ENCODE data around the gene VAPA. TPM values are rescaled to one million over a fixed set of nuclear protein-coding genes. Genes with fewer than 3 reads are reported as not detected.

VAPA gene
- total RNA-seq, 1 donor from 2014 or later, result 137 TPM

DNA sequence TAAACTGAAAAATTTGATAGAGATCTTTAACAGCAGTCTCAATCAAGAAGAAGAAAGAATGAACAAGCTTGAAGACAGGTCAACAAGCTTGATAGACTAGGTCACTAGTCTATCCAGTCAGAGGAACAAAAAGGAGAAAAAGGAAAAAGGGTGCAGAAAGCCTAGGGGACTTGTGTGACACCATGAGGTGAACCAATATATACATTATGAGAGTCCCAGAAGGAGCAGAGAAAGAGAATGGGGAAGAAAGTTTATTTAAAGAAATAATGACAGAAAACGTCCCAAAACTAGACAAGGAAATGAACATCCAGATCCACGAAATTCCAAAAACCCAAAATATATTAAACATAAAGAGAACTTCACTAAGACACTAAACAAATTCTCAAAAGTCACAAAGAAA is 84.5 kb downstream of the VAPA start:
- DNase-seq (ENCODE audit: low read depth in 2 of 2), result no peak

- DNase-seq (ENCODE audit: low read depth in 2 of 2), result no peak
These were observed 88.5 kb downstream of the VAPA start for GRCh38 chr18:10002280-10002679.

DNA sequence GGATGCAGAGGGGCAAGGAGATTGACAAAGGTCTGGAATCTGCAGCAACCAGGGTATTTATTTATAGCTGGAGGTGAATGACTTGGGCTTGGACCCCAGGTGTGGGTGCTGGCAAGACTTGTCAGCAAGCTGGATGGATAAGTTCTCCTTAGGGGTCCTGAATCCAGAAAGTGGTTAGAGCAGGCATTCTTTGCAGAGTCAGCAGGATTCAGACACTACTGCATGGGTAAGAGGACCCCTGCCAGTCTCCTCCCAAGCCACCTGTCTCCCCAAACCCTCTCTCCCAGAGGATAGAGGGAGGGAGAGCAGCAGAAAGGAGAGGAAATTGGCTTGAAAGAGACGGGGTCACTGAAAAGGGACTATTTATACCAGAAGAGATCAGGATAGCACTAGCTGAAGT is 89.5 kb downstream of the VAPA start:
- no peak for DNase-seq (ENCODE audit: low read depth in 2 of 2)

DNA sequence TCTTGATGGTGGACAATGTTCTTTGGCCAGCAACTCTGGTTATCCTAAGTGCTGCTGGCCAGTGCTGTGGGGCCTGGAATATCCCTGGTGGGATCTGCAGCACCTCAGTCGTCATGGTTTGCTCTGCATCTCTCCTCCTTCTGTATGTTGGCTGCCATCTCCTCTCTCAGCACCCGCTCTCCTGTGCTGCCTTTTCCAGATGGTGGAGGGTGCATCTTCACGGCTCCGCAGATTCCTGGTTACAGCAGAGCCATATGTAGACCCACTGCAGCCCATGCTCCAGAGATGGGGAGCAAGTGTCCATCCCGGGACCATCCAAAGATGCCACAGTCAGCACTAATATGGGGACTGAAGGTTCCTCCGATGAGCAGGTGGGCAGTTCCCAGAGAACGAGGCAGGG is 90.0 kb downstream of the VAPA start:
- DNase-seq (ENCODE audit: low read depth in 2 of 2), result no peak

- DNase-seq (ENCODE audit: low read depth in 2 of 2), result peak; percentile 6 to 10
These were observed 92.6 kb downstream of the VAPA start for GRCh38 chr18:10006311-10006893.

GRCh38 chr18:10008006-10008647 is 94.3 kb downstream of the VAPA start:
- DNase-seq (ENCODE audit: low read depth in 2 of 2), result no peak

Other genes with a start within 250 kb of the VAPA start
- gene RAB31, start 205.7 kb upstream of the VAPA start, total RNA-seq, result 46.5 and 56.6 TPM in 2 replicates
- under 0.01 TPM in 1 of 2 replicates, not detected in the other for gene TXNDC2, start 28.0 kb upstream of the VAPA start, total RNA-seq

All from dermis microvascular lymphatic vessel endothelial cell (primary cell).